Heart left ventricle (tissue), 16 donors: ENCODE results near the gene C17orf107. TPM values are rescaled to one million over a fixed set of nuclear protein-coding genes. Genes with fewer than 3 reads are reported as not detected.

ENCODE experiments used
- ATAC-seq, 4 donors: fragments of 200-7000 bp; cut with Tn5 transposase; one replicate each; pipeline ENCODE4 v1.9.1; 2020 to 2022; ENCODE audit warnings: moderate library complexity in 4 of 4, mild to moderate bottlenecking in 3 of 4, moderate number of reproducible peaks in 1 of 4
- DNase-seq, 5 donors: peaks; one replicate each; pipeline ENCODE4 v3.0.0-alpha.2; 2020
- H3K27ac ChIP-seq, 12 donors: fragments of 200-600 bp; sonication (generic) in 4 of 12; one replicate each; pipeline versions ENCODE4 v1.5.0 to v1.8.0; 2016 to 2022; ENCODE audit warnings: mild to moderate bottlenecking in 2 of 12
- H3K27me3 ChIP-seq, 9 donors: fragments of 200-600 bp; sonication (generic) in 2 of 9; one replicate each; pipeline versions ENCODE4 v1.5.1 to v1.8.0; 2016 to 2022; ENCODE audit warnings: mild to moderate bottlenecking in 3 of 9
- H3K36me3 ChIP-seq, 9 donors: fragments of 200-600 bp; sonication (generic) in 2 of 9; one replicate each; pipeline versions ENCODE4 v1.5.0 to v1.8.0; 2018 to 2022; ENCODE audit warnings: mild to moderate bottlenecking in 2 of 9
- H3K4me1 ChIP-seq, 12 donors: fragments of 200-600 bp; sonication (generic) in 4 of 12; one replicate each; pipeline versions ENCODE4 v1.5.0 to v1.8.0; 2016 to 2022; ENCODE audit warnings: mild to moderate bottlenecking in 3 of 12
- H3K4me3 ChIP-seq, 12 donors: fragments of 200-600 bp; sonication (generic) in 4 of 12; one replicate each; pipeline versions ENCODE4 v1.5.0 to v1.8.0; 2017 to 2022; ENCODE audit warnings: mild to moderate bottlenecking in 9 of 12, moderate library complexity in 4 of 12
- H3K9me3 ChIP-seq, 12 donors: fragments of 200-600 bp; sonication (generic) in 4 of 12; one replicate each; pipeline versions ENCODE4 v1.5.0 to v1.8.0; 2016 to 2022; ENCODE audit warnings: mild to moderate bottlenecking in 1 of 12
- POLR2A ChIP-seq, 2 donors: fragments of 450-650 bp; IDR thresholded peaks; one replicate each; pipeline ENCODE4 v1.6.1; 2017; ENCODE audit warnings: antibody characterized with exemption in 2 of 2, mild to moderate bottlenecking in 2 of 2, moderate library complexity in 2 of 2
- WGBS, 4 donors: extraction: QIAGEN DNeasy Blood & Tissue Kit in 2 of 4; methylation state at CpG; one replicate each; pipeline versions ENCODE4 v1.1.5 to v1.1.7; 2013 to 2018; 5-methylcytosine and 5-hydroxymethylcytosine counted together
- intact Hi-C, 10 donors: fragments of 100-400 bp; cut with DNase I; formaldehyde crosslinking; loops; one replicate each; pipeline versions ENCODE4 v1.11.1 to v1.14.2; 2022
- polyA plus RNA-seq, 2 donors: library from polyadenylated mRNA; stranded (reverse); fragments of 200-250 nt; gene quantifications; one replicate each; pipeline ENCODE4 v1.2.3, GENCODE V29; 2013
- total RNA-seq, 9 donors: library from RNA; depleted of rRNA in 2 of 9; stranded (reverse); fragments of >200 nt in 2 of 9; fragmentation: NEBNext Ultra II Directional in 3 of 9; extraction: Animal tissue kit (Norgen Biotek cat#: 25700) in 3 of 9; gene quantifications; one replicate each; pipeline versions ENCODE4 v1.1.0 to v1.2.4, GENCODE V29; 2016 to 2023
- TF ChIP-seq, protein P1 (sequence below), 12 donors: fragments of 200-600 bp; sonication (generic) in 4 of 12; IDR thresholded peaks; one replicate each; pipeline versions ENCODE4 v1.5.0 to v1.8.0; 2018 to 2022; ENCODE audit warnings: antibody characterized with exemption in 12 of 12, mild to moderate bottlenecking in 5 of 12
- donor health status: ischemic (EF 13 %, LVEDD 7.1; RV severe dilation, severe dysfunction).
- donor health status: healthy with polysubstance abuse.
- donor health status: DM: no; HTN: yes; CAD: no.
- donor health status: DM: no; HTN: no; CAD: no.
- donor health status: ischemic (EF 25% LVEDD 6.9; RV normal size, moderate dysfunction).
- donor health status: ischemic (EF 25% LVEDD 5.7; RV mildly dilated, moderate dysfunction).
- donor health status: healthy.
- donor health status: DM: yes; HTN: yes; CAD: no.
- donor health status: ischemic (EF 35%, LVEDD 5.7; RV mildly dilated, moderate dysfunction).
- donor health status: nonischemic (EF 11% LVEDD 7.7; RV severe dilation, severe dysfunction).
- donor health status: DM: yes; HTN: yes; CAD: no.
- donor health status: PGD.
- donor health status: ischemic (EF 29% LVEDD 5.4; RV normal size, mild dysfunction).
- donor health status: nonischemic (EF 23%, LVEDD 6.1; RV moderate dilation, normal function).

C17orf107 gene
- total and polyA plus RNA-seq, 11 donors = 0.07 to 1.3 (median 0.46) TPM

DNA sequence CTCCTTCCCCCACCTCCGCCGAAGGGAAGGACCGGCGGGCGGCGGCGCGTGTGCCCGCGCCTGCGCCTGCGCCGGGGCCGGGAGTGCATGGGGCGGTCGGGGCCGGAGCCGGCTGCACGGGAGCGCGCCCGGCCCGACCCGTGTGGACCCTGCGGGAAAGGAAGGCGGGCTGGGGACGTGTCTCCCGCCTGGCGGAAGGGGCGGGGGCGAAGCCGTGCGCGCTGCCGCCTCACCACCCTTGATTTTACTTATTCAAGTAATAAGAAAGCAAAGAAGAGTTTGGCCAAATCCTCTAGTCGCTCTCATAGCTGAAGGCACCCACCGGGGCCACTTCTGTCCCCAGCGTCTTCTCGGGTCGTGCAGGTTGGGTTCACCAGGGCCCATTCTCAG, 49.6 kb downstream of the C17orf107 start:
- TF ChIP-seq, protein P1, sequence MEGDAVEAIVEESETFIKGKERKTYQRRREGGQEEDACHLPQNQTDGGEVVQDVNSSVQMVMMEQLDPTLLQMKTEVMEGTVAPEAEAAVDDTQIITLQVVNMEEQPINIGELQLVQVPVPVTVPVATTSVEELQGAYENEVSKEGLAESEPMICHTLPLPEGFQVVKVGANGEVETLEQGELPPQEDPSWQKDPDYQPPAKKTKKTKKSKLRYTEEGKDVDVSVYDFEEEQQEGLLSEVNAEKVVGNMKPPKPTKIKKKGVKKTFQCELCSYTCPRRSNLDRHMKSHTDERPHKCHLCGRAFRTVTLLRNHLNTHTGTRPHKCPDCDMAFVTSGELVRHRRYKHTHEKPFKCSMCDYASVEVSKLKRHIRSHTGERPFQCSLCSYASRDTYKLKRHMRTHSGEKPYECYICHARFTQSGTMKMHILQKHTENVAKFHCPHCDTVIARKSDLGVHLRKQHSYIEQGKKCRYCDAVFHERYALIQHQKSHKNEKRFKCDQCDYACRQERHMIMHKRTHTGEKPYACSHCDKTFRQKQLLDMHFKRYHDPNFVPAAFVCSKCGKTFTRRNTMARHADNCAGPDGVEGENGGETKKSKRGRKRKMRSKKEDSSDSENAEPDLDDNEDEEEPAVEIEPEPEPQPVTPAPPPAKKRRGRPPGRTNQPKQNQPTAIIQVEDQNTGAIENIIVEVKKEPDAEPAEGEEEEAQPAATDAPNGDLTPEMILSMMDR (IDR thresholded peaks at IDR 0.05) = no peak
- TF ChIP-seq POLR2A (IDR thresholded peaks at IDR 0.05) = peak in 1 of 2 donors; percentile 62
- H3K27me3 ChIP-seq = no peaks in the 10 kb centered on the region
- peak overlapping the region; percentile 96 to 100 (median 99) for H3K27ac ChIP-seq
- WGBS, 4 donors = 0 to 3% (median 1%) methylated on average over 31 to 40 of the region's 40 CpGs
- intact Hi-C loops = loop anchor here in 5 of 10 donors (1.0 to 5.0 kb wide), 5 partner anchors 9 to 48 kb away; partner anchors contain the start of genes SPAG7 (in 4 of the 5), RNF167 (in 2 of the 5), SLC25A11 (in 2 of the 5) and CAMTA2 (in 1 of the 5)
- H3K36me3 ChIP-seq = peaks cover 0 to 31% (median 27%) of the 10 kb centered on the region in 9 donors
- DNase-seq (peak; percentile 88 to 92 (median 90)), ATAC-seq (peak; percentile 64 to 82 (median 78))
- no peaks in the 10 kb centered on the region for H3K9me3 ChIP-seq
- H3K4me3 ChIP-seq = peak overlapping the region; percentile 73 to 100 (median 98)
- peaks cover 11 to 79% (median 44%) of the 10 kb centered on the region in 12 donors for H3K4me1 ChIP-seq

DNA sequence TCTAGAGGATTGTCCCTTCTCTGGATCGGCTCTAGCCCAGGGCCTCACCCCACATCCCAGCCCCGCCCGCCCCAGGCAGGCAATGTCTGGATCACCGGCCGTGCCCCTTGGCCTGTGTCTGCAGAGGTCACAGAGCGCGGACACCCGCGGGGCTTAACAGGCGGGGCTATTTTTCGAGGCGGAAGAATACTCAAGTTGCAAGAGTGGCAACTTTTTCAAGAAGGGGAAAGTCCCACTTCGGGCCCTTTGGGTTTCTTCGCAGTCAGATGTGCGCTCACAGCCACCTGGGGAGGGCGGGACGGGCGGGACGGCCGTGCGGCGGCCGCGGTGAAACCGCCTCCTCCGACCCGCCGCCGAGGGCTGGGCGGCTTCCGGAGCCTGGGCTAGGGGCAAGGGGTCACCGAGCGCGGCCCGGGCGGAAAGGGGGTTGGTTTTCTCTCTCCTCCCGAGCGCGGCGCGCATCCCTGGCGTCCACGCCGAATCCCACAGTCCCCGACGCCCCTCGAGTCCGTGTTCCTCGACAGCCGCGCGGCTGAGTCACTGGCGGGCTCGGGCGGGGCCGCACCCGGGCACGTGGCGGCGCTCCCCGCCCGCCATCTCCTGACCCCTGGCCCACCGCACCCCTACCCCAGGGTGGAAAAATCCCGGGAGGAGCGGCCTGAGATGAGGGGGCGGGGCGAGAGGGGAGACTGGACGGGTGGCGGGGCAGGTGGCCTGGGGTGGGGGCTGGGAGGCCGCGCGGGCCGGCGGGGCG, 50.2 kb downstream of the C17orf107 start:
- H3K27ac ChIP-seq = peak overlapping the region; percentile 96 to 100 (median 99)
- DNase-seq (peak; percentile 77 to 87 (median 82)), ATAC-seq (peak; percentile 10 to 33 (median 25))
- intact Hi-C loops = loop anchor here in 7 of 10 donors (1.0 to 5.0 kb wide), 5 partner anchors 17 to 47 kb away; partner anchors contain the start of genes SPAG7 (in 6 of the 7), CAMTA2 (in 1 of the 7), INCA1 (in 1 of the 7) and KIF1C (in 1 of the 7)
- WGBS, 4 donors = 0 to 1% (median 1%) methylated on average over 42 to 75 of the region's 75 CpGs
- no peaks in the 10 kb centered on the region for H3K27me3 ChIP-seq
- H3K4me3 ChIP-seq = peak overlapping the region; percentile 42 to 100 (median 98)
- no peaks in the 10 kb centered on the region for H3K9me3 ChIP-seq
- TF ChIP-seq, protein P1 (IDR thresholded peaks at IDR 0.05) = no peak
- TF ChIP-seq POLR2A (IDR thresholded peaks at IDR 0.05) = no peak
- peaks cover 0 to 25% (median 23%) of the 10 kb centered on the region in 9 donors for H3K36me3 ChIP-seq
- H3K4me1 ChIP-seq = peaks cover 11 to 76% (median 41%) of the 10 kb centered on the region in 12 donors

DNA sequence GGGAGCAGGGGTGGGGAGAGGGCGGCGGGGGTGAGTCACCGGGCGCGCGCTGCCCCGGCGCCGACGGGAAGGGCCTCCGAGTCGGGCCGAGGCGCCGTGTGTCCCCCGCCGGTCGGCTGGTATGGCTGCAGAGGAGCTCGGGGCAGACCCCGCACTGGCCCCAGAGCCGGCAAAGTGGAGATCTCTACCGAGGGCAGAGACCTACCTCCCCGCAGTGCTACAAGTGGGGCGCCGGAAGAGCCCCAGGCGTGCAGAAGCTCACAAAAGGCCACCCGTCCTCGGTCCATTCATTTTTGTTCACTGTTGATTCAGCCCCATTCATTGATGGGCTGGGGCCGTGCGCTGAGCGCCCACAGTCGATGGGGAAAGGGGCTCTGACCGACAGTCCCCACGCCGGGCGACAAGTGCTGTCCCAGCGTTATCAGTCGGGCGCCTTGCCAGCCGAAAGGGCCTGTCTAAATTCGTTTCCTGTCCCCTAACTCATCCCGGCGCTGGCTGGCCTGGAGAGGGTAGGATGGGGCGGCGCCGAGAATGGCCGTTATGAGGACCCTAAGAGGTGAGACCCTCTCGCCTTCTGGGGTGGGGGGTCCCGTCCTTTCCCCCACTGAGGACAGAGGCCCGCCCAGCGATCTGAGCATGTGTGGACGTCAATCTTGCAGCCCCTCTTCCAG, 50.9 kb downstream of the C17orf107 start:
- TF ChIP-seq, protein P1 (IDR thresholded peaks at IDR 0.05) = no peak
- TF ChIP-seq POLR2A (IDR thresholded peaks at IDR 0.05) = peak in 1 of 2 donors; percentile 3
- peak in 3 of 4 donors; percentile 10 to 52 (median 36) for ATAC-seq
- H3K4me1 ChIP-seq = peaks cover 7 to 69% (median 34%) of the 10 kb centered on the region in 12 donors

More for the DNA sequence above, 50.9 kb downstream of the C17orf107 start:
- Histone ChIP-seq H3K27ac (peak overlapping the region; percentile 96 to 100 (median 99)), H3K36me3 (peaks cover 0 to 21% (median 16%) of the 10 kb centered on the region in 9 donors), H3K9me3 (no peaks in the 10 kb centered on the region), H3K27me3 (no peaks in the 10 kb centered on the region), H3K4me3 (peak overlapping the region; percentile 42 to 100 (median 98))
- WGBS, 4 donors = 3 to 5% (median 4%) methylated on average over 40 to 52 of the region's 52 CpGs
- intact Hi-C loops = loop anchor here in 3 of 10 donors (1.0 to 2.0 kb wide), 3 partner anchors 17 to 19 kb away; partner anchors contain the start of gene SPAG7 (in 2 of the 3)
- DNase-seq = peak; percentile 75 to 91 (median 84)
